Karpas-422 (cell line): ENCODE results near the gene SNAP47. TPM values are rescaled to one million over a fixed set of nuclear protein-coding genes. Genes with fewer than 3 reads are reported as not detected.

Experiments used
- DNase-seq: peaks from one replicate; pipeline ENCODE4 v3.0.0-alpha.2; 2015
- H2AFZ ChIP-seq: fragments of 200-600 bp; sonication (generic); 2 replicates; pipeline ENCODE4 v1.6.1; 2014; ENCODE audit warnings: antibody characterized with exemption, low read length, mixed read lengths
- H3K27ac ChIP-seq: fragments of 200-600 bp; sonication (generic); 2 replicates; pipeline ENCODE4 v1.5.1; 2014; ENCODE audit warnings: mild to moderate bottlenecking, low read length, moderate library complexity
- H3K27me3 ChIP-seq: fragments of 200-600 bp; sonication (generic); 2 replicates; pipeline ENCODE4 v1.6.1; 2014; ENCODE audit warnings: low read length, mixed read lengths
- H3K36me3 ChIP-seq: fragments of 200-600 bp; sonication (generic); 2 replicates; pipeline ENCODE4 v1.6.1; 2014; ENCODE audit warnings: low read length, mixed read lengths; ENCODE audit not compliant: insufficient read depth
- H3K4me1 ChIP-seq: fragments of 200-600 bp; sonication (generic); 2 replicates; pipeline ENCODE4 v1.6.1; 2014; ENCODE audit warnings: mild to moderate bottlenecking, low read length, mixed read lengths
- H3K4me2 ChIP-seq: fragments of 200-600 bp; sonication (generic); 2 replicates; pipeline ENCODE4 v1.6.1; 2014; ENCODE audit warnings: low read length, low read depth, mild to moderate bottlenecking; ENCODE audit not compliant: poor library complexity, severe bottlenecking
- H3K4me3 ChIP-seq: fragments of 200-600 bp; sonication (generic); 2 replicates; pipeline ENCODE4 v1.5.1; 2014; ENCODE audit warnings: mild to moderate bottlenecking, antibody characterized with exemption, low read length, mixed read lengths
- H3K79me2 ChIP-seq: fragments of 200-600 bp; sonication (generic); 2 replicates; pipeline ENCODE4 v1.6.1; 2014; ENCODE audit warnings: mild to moderate bottlenecking, low read length, mixed read lengths
- H3K9ac ChIP-seq: fragments of 200-600 bp; sonication (generic); 2 replicates; pipeline ENCODE4 v1.6.0; 2014; ENCODE audit warnings: low read length
- H3K9me2 ChIP-seq: fragments of 200-600 bp; sonication (generic), shearing (Covaris generic); replicated peaks from 2 replicates; pipeline ENCODE4 v1.6.0; 2014; ENCODE audit warnings: mild to moderate bottlenecking, low read length, moderate library complexity; ENCODE audit not compliant: insufficient read depth
- H3K9me3 ChIP-seq: fragments of 300-700, 200-600 bp; sonication (generic); 2 replicates; pipeline ENCODE4 v1.6.1; 2014; ENCODE audit warnings: low read length, mixed read lengths
- H4K20me1 ChIP-seq: fragments of 200-600 bp; sonication (generic); 2 replicates; pipeline ENCODE4 v1.6.1; 2014; ENCODE audit warnings: mild to moderate bottlenecking, antibody characterized with exemption, low read length, low read depth; ENCODE audit not compliant: insufficient read depth
- total RNA-seq: library from RNA; depleted of rRNA; stranded (reverse); fragments of >200 nt; shearing (Covaris generic); gene quantifications from 2 replicates; pipeline ENCODE4 v1.2.3, GENCODE V29; 2014; ENCODE audit warnings: low replicate concordance

SNAP47 gene
- total RNA-seq, 1 experiment from 2014 or later = 15.3 TPM

- no peak overlapping the region for H3K27ac ChIP-seq
- no peak overlapping the region for H3K4me2 ChIP-seq
- no peak overlapping the region for H3K9ac ChIP-seq
- H3K27me3 ChIP-seq = no peaks in the 10 kb centered on the region
- no peaks in the 10 kb centered on the region for H3K79me2 ChIP-seq
- H3K9me2 ChIP-seq = no peaks in the 10 kb centered on the region
- no peak for DNase-seq
- H3K9me3 ChIP-seq = no peaks in the 10 kb centered on the region
- no peaks in the 10 kb centered on the region for H4K20me1 ChIP-seq
- H3K4me3 ChIP-seq = no peak overlapping the region
- H3K4me1 ChIP-seq = no peaks in the 10 kb centered on the region
- H2AFZ ChIP-seq = no peak overlapping the region
- H3K36me3 ChIP-seq = no peaks in the 10 kb centered on the region
Measured at GRCh38 chr1:227795732-227796131, 60.5 kb downstream of the SNAP47 start.

DNA sequence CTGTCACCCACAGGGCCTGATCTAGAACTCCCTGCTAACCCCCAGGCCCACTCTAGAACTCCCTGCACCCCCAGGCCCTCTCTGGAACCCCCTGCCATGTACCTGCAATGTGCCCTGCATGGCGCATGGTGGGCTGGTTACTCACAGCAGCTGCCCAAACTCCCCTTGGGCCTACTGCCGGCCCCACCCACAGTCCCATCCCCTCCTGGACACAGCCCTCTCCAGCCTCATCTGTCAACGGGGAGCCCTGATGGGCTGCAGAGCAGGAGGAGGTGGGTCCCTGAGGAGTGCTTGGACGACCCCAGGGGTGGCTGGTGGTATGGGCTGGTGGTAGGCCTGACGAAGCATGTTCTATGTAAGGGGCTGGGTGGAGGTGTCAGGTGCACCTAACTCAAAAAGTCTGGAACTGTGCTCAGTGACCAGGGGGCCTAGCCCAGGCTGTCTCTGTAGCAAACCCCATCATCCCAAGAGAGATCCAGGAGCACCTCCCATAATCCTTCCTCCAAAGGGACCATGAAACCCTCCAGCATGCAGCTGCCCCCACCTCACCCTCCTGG is 61.2 kb downstream of the SNAP47 start:
- Histone ChIP-seq H3K4me2 (no peak overlapping the region), H3K79me2 (no peaks in the 10 kb centered on the region)

GRCh38 chr1:227797144-227797543 is 61.9 kb downstream of the SNAP47 start:
- Histone ChIP-seq H3K36me3 (no peaks in the 10 kb centered on the region), H3K27ac (no peak overlapping the region), H3K4me2 (no peak overlapping the region), H3K9me3 (no peaks in the 10 kb centered on the region), H3K9me2 (no peaks in the 10 kb centered on the region), H4K20me1 (no peaks in the 10 kb centered on the region), H3K9ac (no peak overlapping the region), H3K79me2 (no peaks in the 10 kb centered on the region), H3K4me3 (no peak overlapping the region), H3K27me3 (no peaks in the 10 kb centered on the region), H3K4me1 (no peaks in the 10 kb centered on the region), H2AFZ (no peak overlapping the region)
- no peak for DNase-seq

More for the DNA sequence above, 61.2 kb downstream of the SNAP47 start:
- no peaks in the 10 kb centered on the region for H3K27me3 ChIP-seq
- no peak overlapping the region for H3K4me3 ChIP-seq
- no peaks in the 10 kb centered on the region for H3K4me1 ChIP-seq
- no peak for DNase-seq
- no peaks in the 10 kb centered on the region for H3K9me2 ChIP-seq
- no peaks in the 10 kb centered on the region for H3K36me3 ChIP-seq
- H3K27ac ChIP-seq = no peak overlapping the region
- no peak overlapping the region for H3K9ac ChIP-seq
- no peak overlapping the region for H2AFZ ChIP-seq
- H3K9me3 ChIP-seq = no peaks in the 10 kb centered on the region
- no peaks in the 10 kb centered on the region for H4K20me1 ChIP-seq

DNA sequence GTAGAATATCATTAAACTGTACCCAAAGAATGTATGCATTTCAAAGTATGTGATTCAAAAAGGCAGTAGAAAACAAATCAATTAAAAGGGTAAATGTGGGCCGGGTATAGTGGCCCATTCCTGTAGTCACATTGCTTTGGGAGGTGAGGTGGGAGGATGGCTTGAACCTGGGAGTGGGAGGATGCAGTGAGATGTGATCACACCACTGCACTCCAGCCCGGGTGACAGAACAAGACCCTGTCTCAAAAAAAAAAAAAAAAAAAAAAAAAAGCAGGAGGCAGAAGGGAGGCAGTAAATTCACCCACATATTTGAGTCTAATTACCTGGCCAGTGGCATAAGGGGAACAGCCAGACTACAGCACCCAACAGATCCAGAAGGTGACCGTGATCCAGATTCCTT is 62.4 kb downstream of the SNAP47 start:
- Histone ChIP-seq H2AFZ (no peak overlapping the region), H3K9me2 (no peaks in the 10 kb centered on the region), H3K4me1 (no peaks in the 10 kb centered on the region), H3K79me2 (no peaks in the 10 kb centered on the region), H3K4me3 (no peak overlapping the region), H4K20me1 (no peaks in the 10 kb centered on the region), H3K36me3 (no peaks in the 10 kb centered on the region), H3K27ac (no peak overlapping the region), H3K9me3 (no peaks in the 10 kb centered on the region), H3K27me3 (no peaks in the 10 kb centered on the region), H3K9ac (no peak overlapping the region), H3K4me2 (no peak overlapping the region)
- DNase-seq = no peak

DNA sequence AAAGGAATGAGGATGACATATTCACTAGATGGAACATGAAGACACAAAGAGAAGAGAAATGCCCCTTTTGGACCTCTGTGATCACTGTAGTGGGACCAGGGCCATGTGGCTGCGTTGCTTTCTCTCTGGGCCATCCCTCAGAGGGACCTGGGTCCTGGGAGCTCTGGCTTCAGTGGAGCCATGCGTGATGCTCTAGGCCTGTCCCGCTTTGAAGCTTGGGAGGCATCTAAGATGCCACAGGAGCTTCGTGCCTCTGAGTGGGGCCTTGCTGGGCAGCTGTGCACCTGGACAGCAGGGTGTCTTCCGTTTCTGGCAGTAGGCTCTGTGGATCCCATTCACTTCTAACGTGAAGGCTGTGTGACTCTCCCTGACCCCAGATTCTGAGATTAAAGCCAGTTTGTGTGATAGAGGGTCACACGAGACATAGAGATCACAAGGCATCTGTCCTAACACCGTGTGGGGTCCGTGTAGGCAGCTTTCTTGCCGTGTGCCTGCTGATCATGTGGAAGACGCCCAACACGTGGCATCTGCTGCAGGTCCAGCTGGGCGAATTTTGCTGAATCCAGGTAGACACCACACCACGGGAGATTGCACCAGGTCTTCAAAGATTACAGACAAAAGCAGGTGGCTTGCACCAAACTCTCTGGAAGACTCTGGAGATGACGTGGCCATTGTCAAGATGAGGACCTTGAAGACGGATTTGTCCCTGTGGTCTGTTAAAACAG is 63.0 kb downstream of the SNAP47 start:
- H4K20me1 ChIP-seq = no peaks in the 10 kb centered on the region
- no peaks in the 10 kb centered on the region for H3K79me2 ChIP-seq
- H3K4me3 ChIP-seq = no peak overlapping the region
- no peak overlapping the region for H3K9ac ChIP-seq
- DNase-seq = no peak
- no peaks in the 10 kb centered on the region for H3K9me2 ChIP-seq
- H3K9me3 ChIP-seq = no peaks in the 10 kb centered on the region
- no peaks in the 10 kb centered on the region for H3K27me3 ChIP-seq
- H3K27ac ChIP-seq = no peak overlapping the region
- H2AFZ ChIP-seq = no peak overlapping the region
- no peaks in the 10 kb centered on the region for H3K4me1 ChIP-seq
- H3K4me2 ChIP-seq = no peak overlapping the region
- H3K36me3 ChIP-seq = no peaks in the 10 kb centered on the region

DNA sequence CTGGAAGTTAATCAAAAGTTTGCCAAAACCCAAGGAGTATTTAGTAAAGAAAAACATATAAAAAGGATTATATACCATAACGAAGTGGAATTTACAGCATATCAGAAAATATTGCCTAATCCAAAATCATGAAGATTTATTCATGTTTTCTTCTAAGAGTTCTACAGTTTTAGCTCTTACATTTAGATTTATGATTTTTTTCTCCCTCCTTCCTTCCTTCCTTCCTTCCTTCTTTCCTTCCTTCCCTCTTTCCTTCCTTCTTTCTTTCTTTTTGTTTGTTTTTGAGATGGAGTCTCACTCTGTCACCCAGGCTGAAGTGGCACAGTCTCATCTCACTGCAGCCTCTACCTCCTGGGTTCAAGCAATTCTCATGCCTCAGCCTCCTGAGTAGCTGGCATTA is 64.5 kb downstream of the SNAP47 start:
- Histone ChIP-seq H2AFZ (no peak overlapping the region), H3K4me2 (no peak overlapping the region), H3K36me3 (no peaks in the 10 kb centered on the region), H3K9me3 (no peaks in the 10 kb centered on the region), H3K79me2 (no peaks in the 10 kb centered on the region), H3K9ac (no peak overlapping the region), H4K20me1 (no peaks in the 10 kb centered on the region), H3K4me3 (no peak overlapping the region), H3K27ac (no peak overlapping the region), H3K9me2 (no peaks in the 10 kb centered on the region), H3K27me3 (no peaks in the 10 kb centered on the region), H3K4me1 (no peaks in the 10 kb centered on the region)
- DNase-seq = no peak

DNA sequence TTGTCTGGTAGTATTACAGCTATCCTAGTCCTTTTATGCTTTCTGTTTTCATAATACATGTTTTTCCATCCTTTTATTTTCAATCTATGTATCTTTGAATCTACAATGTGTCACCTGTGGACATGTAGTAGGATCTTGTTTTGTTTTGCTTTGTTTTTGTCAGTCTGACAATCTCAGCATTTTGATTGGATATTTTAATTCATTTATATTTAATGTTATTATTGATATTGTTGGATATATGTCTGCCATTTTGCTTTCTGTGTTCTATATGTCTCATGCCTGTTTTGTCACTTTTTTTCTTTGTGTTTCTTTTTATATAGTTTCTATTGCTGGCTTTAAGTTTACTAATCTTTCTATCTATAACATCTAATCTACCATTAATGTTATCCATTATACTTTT is 68.7 kb downstream of the SNAP47 start:
- Histone ChIP-seq H3K9me3 (no peaks in the 10 kb centered on the region), H3K4me3 (no peak overlapping the region), H3K36me3 (no peaks in the 10 kb centered on the region), H3K9ac (no peak overlapping the region), H3K27ac (no peak overlapping the region), H3K4me2 (no peak overlapping the region), H3K4me1 (no peaks in the 10 kb centered on the region), H3K79me2 (no peaks in the 10 kb centered on the region), H4K20me1 (no peaks in the 10 kb centered on the region), H2AFZ (no peak overlapping the region), H3K27me3 (no peaks in the 10 kb centered on the region), H3K9me2 (no peaks in the 10 kb centered on the region)
- no peak for DNase-seq

DNA sequence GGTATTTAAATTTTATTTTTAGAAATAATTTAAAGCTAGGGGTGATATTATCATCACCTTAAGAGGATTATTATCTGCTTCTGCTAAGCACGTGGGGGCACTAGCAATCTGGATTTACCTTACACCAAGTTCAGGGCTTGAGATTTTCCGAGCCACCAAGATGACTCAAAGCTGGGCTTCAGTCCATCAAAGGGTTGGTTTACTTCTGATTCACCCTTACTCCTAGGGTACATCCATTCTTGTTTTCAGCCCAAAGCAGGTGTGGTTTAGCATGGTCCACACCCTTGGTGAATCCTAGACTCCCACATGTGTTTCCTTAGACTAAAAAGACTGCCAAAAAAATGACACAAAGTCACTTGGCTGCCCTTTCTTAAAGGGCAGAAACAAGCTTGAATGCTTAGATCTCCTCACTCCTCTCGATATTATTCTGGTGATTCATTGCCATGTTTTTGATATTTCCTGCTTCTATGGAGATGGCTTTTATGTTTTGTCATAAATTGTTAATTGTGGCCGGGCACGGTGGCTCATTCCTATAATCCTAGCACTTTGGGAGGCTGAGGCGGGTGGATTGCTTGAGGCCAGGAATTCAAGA is 70.5 kb downstream of the SNAP47 start:
- H3K9ac ChIP-seq = no peak overlapping the region
- no peak overlapping the region for H3K27ac ChIP-seq
- no peak overlapping the region for H3K4me3 ChIP-seq
- no peaks in the 10 kb centered on the region for H3K79me2 ChIP-seq
- H3K27me3 ChIP-seq = no peaks in the 10 kb centered on the region
- no peaks in the 10 kb centered on the region for H3K4me1 ChIP-seq
- no peak overlapping the region for H3K4me2 ChIP-seq
- H4K20me1 ChIP-seq = no peaks in the 10 kb centered on the region
- no peak overlapping the region for H2AFZ ChIP-seq
- H3K9me3 ChIP-seq = no peaks in the 10 kb centered on the region
- no peak for DNase-seq
- H3K36me3 ChIP-seq = no peaks in the 10 kb centered on the region
- no peaks in the 10 kb centered on the region for H3K9me2 ChIP-seq
